GM18502 (cell line): ENCODE data around the gene OXCT1.
"Not testable (repeated sequence)": the region's sequence is repeated elsewhere in the genome, so short reads cannot be mapped to it uniquely, and the experiment has no call there.

Experiments
- ATAC-seq: cut with Tn5 transposase; IDR thresholded peaks from one replicate; pipeline ENCODE4 v1.9.1; 2021; ENCODE audit warnings: mild to moderate bottlenecking; ENCODE audit not compliant: unreplicated experiment, poor library complexity

The OXCT1 gene

DNA sequence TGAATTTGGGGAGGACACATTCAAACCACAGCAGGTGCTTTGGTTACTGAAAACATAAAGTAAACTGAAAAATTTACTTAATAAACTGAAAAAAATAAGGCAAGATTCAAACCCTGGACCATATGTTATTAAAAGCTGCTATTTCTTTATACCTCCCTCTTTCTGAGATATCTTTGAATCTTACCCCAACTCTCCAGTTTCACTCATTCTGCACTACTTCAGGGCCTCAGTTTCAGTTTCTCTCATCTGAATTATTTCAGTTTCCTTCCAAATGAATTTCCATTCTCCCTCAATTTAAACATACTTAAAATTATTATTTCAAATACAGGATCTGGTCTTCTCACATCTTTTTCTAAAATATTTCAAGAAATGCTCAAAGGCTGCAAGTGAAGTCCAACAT, 4.9 kb upstream of the OXCT1 start:
- ATAC-seq: no peak

DNA sequence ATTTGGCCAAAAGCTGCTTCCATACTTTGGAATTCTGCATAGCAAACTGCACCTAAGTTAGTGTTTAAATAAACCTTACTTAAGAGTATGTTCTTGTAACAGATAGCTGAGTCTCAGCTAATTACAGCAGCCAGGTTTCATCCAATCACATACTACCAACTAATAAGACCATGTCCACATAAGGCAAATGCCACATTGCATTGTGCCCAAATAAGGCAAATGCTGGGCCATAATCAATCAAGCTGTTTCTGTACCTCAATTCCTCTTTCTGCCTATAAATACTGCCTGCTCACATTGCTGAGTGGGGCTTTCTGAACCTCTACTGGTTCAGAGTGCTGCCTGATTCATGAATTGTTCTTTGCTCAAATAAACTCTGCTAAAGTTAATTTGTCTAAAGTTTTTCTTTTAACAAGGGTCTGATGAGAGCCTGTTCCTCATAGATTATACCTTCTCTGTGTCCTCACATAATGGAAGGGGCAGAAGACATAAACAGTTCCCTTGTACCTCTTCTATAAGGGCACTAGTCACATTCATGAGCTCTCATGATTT, 4.4 kb upstream of the OXCT1 start:
- no peak for ATAC-seq

DNA sequence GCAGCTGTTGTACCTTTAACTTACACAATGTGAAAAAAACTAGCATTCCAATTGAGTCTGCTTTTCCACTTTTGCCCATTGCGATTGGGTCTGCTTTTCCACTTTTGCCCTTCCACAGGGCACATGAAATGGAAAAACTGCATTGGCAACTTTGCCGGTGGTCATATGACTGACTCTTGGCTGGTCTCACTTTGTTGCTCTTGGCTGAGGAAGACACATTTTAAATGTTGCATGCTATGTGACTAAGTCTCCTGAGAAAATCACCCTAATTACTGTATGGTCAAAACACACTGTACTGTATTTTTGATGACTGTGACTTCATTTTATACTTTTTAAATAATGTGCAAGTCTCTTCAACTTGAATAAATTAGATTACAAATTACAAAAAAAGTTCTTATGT, 1.6 kb upstream of the OXCT1 start:
- no peak for ATAC-seq

DNA sequence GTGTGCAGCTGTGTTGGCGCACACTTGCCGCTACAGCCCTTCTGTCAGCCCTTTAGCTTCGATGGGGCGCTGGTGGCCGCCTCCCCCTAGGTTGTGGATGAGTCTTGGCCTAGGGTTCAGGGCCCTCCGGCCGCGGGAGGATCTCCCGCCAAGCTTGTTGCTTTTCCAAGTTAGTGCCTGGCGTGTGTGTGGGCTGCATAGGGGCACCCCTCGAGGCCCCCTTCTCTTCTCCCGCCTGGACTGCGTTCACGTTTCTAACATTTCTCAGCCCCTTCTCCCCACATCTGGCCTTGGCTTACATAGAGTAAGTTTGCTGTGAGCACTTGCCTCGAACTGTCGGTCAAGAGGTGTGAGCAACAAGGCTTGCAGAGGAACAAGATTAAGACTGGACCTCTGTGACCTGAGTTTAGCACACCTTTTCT, 413 bp upstream of the OXCT1 start:
- no peak for ATAC-seq

DNA sequence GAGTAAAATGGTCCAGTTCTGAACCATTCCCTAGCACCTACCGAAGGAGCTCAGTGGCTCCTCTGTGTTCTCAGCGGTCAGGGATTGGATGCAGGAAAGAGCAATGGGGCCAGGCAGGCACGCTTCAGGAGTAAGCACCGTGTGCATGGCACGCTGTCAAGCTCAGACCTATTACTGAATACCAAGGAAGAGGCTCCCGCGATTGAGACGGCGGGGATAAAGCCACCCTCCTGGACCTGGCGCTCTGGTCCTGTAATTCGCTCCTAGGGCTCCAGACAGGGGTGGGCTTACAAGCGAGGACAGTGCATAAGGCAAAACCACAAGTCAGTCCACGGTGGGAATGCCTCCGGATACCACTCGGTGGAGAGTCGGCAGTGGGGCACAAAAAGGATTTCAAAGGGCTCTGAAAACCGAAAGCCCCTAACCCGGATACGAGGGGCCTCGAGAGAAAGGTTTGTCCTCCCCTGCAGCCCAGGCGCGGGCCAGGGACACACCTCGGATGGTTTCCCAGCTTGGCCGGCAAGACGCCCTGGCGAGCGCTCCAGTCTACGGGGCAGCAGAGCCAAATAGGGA, 988 bp downstream of the OXCT1 start:
- ATAC-seq: no peak

DNA sequence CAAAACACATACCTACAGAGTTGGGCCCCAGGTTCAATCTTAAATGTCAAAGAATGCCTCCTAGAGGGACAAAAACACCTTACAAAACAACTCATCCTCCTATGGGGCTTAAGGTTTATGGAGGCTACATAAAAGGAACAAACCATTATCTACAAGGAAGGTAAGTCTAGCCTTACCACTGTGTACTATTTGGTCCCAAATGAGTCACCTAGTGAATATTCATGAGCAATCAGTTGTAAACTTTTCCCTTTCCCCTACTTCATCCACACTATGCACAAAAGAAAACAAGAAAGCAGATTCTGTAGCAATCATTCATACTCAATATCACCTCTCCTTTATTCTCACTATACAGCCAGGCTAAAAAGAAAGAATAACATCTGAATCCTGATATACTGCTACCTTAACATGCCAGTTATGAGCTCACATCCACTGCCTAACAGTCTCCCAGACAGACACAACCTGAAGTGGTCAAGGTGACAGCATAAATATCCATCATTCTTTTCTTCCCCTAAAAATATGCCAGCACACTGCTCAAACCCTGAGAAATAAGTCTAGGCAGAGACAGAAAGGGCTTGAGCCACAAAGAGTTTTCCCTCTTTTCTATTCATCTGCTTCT, 6.2 kb downstream of the OXCT1 start:
- peak; percentile 75 for ATAC-seq

DNA sequence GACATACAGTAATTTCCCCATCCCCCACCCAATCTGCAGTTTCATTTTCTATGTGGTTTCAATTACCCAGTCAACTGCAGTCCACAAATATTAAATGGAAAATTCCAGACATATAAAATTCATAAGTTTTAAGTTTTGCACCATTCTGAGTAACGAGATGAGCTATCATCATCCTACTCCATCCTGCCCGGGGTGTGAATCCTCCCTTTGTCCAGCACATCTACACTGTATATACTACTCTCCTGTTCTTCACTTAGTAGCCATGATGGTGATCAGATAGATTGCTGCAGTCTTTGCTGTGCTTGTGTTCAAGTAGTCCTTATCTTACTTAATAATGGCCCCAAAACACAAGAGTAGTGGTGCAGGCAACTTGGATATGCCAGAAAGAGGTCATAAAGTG, 11.3 kb downstream of the OXCT1 start:
- ATAC-seq: no peak

DNA sequence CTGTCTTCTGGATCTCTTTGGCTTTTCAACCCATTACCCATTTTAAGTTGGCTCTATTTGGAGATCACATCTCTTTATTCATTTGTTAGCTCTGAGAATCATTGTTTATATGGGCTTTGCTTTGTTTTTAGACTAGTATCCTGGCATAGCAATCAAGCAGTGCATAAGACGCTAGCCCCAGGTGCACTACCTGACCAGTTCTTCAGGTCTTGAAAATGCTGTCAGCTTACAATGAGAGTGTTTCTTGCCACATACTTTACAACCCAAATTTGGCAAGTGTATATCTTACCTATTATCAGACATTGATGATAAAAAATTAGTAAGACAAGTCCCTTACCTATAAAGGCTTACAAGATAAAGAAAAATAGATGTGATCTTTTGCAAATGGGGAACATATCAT, 12.2 kb downstream of the OXCT1 start:
- ATAC-seq: no peak

DNA sequence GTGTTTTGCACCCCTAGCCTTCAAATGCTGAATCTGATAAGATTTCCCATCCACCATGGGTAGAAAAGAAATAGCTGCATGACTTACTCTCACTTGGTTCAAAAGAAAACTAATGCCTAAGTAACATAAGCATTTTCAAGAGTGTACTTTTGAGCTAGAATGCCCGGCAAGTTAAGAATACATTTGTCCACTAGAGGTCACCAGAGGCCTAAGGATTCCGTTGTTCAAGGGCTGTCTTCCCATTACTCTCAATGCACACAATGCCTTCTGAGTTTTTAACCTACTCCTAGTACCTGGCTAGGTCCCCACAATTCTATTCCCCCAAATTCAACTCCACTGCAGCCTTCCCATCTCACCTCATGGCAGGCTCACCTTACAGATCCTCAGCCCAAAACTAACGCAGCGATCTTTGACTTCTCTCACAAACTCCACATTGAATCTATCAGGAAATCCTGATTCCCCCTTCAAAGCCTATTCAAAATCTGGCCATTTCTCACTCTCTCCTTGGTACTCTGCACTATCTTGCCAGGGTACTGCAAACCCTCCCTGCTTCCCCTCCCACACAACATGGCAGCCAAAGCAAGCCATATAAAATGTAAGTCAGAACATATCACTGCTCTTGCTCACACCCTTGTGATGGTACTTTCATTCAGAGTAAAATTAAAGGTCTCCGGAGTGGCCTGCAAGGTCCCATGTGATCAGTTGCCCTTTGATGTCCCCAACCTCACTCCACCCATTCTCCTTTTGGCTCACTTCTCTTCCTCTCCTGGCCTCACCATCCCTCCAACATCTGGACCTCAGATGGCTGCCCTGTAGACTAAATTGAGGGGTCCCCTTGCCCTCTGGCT, 13.4 kb downstream of the OXCT1 start:
- peak; percentile 95 for ATAC-seq

DNA sequence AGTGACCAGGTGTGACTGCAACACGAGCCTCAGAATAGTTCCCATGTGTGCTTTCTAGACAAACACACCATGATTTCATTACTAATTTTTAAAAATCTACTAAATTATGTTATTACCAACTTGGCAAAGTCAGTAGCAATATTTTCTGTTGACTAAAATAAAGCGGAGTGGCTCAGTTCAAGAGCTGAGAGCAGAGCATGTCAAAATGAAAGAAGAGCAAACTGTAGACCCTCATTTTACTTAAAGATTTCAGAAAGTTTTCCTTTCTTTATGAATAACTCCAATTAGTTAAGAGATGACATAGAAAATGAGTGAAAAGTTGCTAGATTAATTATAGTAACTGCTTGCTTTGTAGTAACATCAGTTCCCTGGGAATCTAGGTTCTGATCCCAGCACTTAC, 17.9 kb downstream of the OXCT1 start:
- no peak for ATAC-seq

DNA sequence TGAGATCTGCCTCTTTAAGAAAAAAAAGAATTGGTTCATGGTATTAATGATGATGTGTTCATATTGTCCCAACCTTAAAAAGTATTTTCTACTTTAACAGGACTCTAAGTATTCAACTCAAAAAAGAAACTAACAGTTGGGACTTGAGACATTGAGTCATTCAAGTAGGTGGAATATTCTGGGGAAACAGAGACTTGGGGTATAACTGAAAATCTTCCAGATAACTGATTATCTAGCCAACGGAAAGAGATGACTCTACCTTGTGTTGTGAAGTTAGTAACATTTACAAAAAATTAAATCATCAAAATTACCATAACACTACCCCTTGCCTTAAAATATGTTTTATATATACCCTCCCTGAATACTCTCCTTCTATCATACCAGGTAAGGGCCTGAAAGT, 19.1 kb downstream of the OXCT1 start:
- ATAC-seq: no peak

DNA sequence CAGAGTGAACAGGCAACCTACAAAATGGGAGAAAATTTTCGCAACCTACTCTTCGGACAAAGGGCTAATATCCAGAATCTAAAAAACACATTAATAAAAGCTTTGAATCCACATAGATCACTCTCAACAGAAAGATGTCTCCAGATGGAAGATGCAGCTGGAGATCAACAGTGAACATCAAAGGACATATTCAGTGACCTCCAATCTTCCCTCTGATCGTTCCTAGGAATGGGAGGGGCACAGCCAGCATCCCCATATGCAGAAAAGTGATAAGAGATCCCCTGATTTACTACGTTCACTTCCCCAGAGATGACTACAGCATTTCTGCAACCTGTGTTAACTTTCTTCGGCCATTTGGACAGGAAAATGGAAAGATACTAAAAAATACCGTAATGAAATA, 21.2 kb downstream of the OXCT1 start:
- ATAC-seq: no peak

DNA sequence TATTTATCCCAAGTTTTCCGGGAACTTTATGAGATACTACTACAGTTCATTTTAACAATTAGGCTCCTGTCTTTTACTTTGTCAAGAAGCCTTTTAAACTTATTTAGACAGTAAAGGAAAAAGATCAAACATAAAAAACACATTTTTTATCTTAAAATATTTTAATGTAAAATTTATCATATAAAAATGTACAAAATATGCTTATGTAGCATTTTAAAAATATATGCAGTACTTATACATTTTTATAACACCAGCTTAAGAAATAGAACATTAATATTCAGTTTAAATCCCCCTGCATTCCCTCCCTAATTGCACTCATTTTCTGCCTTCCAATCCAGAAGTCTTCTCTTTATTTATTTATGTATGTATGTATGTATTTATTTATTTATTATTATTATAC, 24.5 kb downstream of the OXCT1 start:
- ATAC-seq: not testable (repeated sequence)

DNA sequence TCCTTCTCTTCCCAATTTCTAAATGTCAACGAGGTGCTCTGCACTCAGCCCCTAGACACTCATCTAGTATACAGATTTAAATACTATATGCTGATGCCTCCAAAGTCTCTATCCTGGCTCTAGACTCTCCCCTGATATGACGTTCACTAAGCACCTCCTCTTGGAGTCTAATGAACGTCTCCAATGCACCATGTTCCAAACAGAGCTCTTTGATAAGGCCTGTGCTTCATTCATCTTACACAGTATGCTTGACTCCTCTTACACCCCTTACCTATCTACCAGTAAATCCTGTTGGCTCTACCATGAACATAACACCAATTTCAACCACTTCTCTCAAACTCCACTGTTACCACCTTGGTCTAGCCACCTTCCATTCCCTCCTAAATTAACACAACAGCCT, 25.7 kb downstream of the OXCT1 start:
- no peak for ATAC-seq

DNA sequence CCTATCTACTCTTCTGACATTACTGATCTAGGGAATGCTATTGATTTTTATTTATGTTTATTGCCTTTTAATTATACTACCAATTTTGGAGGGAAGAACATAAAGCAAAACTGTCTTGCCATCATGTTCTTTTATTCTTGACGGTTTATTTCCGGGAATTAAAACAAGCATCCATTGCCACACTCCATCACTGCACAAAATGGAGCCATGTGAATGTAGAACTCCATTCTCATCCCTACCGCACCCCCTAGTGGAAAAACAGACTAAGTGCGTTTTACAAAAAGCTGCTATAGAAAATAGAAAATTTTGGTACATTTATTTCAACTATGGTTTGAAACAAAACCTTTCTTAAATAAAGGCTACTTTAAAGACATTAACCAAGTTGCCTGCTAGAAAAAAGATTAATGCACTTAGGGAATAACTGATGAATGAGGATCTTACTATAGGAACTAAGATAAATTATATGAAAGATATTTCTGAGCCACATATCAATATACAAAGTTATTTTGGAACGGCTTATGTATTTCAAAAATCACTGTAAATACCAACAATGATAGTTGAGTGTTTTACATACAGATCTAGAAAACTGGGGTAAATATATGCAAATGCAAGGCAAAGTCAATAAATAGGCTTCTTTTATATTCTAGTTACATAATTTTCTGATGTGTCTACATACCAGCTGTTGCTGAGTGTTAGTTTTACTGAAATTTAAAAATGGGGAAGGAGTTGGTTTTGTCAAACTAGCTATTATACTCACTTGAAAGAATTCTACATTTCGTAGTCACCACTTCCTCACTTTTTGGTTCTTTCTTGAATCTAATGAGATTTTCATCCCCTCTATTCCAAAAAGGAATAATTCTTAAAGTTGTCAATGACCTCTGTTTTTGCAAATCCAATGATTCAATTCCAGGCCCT, 26.5 kb downstream of the OXCT1 start:
- peak; percentile 70 for ATAC-seq

DNA sequence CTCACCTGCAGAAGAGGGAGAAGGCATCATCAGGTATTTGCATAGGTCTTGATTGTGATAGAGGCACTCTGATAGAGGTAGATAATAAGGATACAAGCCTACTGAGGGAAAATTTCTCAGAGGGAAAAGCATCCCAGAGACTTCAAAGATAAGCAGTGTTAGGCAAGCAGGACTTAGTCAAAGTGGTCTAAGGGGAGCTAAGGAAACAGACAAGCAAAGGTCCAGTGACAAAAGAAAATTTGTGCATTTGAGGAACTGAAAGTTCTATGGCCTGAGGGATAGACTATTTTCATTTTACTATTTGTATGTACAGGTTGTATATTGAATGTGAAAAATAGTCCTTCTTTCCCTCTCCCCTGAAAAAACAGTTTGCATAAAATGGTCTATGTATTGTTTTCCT, 27.4 kb downstream of the OXCT1 start:
- peak; percentile 83 for ATAC-seq

DNA sequence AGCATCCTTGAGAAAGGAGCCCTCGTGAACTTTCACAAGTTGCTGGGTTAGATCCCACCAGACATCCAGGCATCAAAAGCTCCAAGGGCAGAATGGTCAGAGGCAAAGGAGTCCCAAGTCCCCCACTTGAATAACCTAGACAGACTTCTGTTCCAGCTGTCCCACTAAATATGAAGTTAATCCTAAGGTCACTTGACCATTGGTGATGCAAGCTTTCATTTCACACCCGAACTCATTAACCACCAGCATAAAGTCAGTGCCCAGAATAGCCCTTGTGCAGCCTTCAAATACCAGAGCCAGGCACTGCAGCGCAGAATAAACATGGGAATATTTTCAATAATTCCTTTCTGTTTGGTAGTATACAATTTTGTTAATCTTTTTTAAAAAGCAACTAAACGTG, 28.9 kb downstream of the OXCT1 start:
- ATAC-seq: no peak

DNA sequence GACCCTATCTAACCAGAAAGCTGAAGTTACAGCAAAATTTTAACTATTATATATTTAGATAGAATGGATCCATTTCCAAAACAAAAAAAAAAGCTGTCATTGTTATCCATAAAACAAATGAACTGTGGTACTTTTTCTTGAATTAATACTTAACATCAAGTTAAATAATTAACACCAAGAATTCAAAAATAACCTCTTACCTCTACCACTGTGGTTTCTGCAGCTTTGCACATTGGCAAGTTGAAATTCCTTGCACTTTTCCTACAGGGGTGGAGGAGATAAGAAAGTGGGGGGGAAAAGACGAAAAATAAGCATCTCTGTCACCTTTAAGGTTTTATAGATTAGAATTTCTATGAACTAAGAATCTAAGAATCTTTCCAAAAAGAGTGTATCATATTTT, 30.0 kb downstream of the OXCT1 start:
- ATAC-seq: no peak

DNA sequence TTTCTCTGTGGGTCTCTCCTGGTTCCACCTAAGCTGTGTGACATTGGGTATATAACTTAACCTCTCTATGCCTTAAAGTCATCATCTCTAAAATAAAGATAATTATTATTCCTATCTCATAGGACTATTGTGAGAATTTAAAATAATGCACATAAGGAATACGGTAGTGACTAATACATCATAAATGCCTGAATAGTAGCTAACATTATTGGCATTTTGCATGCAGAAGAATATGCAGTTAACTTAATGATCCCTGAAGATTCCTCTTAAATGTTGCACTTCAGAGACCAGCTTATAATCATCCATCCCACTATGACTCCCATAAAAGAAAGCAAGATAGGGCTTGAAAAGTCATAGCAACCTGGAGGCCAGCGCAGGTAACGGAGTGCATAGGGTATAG, 32.4 kb downstream of the OXCT1 start:
- ATAC-seq: no peak

DNA sequence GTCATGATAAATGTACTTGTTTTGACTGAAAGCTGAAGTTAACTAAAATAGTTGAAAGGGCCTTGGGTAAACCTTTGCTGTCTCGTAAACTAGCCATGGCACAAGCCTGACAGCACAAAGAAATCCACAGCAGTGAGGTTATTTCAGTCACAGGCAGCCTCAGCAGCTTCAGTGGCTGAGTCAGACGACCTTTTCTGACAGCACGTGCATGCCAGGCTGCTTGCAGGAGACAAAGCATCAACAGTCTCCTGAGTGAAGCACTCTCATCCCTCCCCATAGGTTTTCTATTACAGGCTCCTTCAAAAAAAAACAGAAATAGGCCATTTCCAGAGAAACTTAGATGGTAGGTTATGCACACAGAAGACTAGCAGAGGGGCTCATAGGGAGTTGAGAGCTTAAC, 34.6 kb downstream of the OXCT1 start:
- ATAC-seq: no peak
